H1 (cell line): ENCODE data around the gene PHLPP1. TPM values are rescaled to one million over a fixed set of nuclear protein-coding genes. Genes with fewer than 3 reads are reported as not detected.

ENCODE experiments used
- BRCA1 ChIP-seq: IDR thresholded peaks from 2 replicates; pipeline ENCODE4 v1.6.1; 2012; ENCODE audit warnings: low read depth, low read length, improper control_type of control experiment
- KDM5A ChIP-seq: fragments of 200-600 bp; IDR thresholded peaks from 2 replicates; pipeline ENCODE4 v1.7.1; 2012; ENCODE audit warnings: mild to moderate bottlenecking, low read length, inconsistent platforms, mixed read lengths
- POLR2A ChIP-seq, 2 experiments: IDR thresholded peaks; 1 replicate in 1 of 2; 2 replicates in 1 of 2; pipeline ENCODE4 v1.6.1; 2011; ENCODE audit warnings: low read depth in 2 of 2, low read length in 2 of 2, mild to moderate bottlenecking in 2 of 2; ENCODE audit errors: control extremely low read depth in 1 of 2
- ZNF274 ChIP-seq: IDR thresholded peaks from 2 replicates; pipeline ENCODE4 v1.7.0; 2012; ENCODE audit warnings: low read length, borderline replicate concordance; ENCODE audit errors: extremely low read depth
- polyA plus RNA-seq, 7 experiments: library from polyadenylated mRNA; depleted of rRNA in 3 of 7; stranded (reverse) in 5 of 7; unstranded in 2 of 7; fragments of >200 nt in 5 of 7; fragments of 200-250 nt in 2 of 7; gene quantifications; 1 replicate in 5 of 7; 2 replicates in 1 of 7; 4 replicates in 1 of 7; pipeline versions ENCODE4 v1.2.1 to v1.2.3, GENCODE V29; 2011 to 2013; ENCODE audit warnings: missing spikeins in 2 of 7, mixed read lengths in 2 of 7
- total RNA-seq: library from RNA; stranded (reverse); fragmentation: NEBNext Ultra II Directional; extraction: Animal tissue kit (Norgen Biotek cat#: 25700); gene quantifications from 2 replicates; pipeline ENCODE4 v1.2.1, GENCODE V29; 2021
- TF ChIP-seq, protein P1 (sequence below): IDR thresholded peaks from 2 replicates; pipeline ENCODE4 v1.6.1; 2012; ENCODE audit warnings: inconsistent platforms

The PHLPP1 gene
- total and polyA plus RNA-seq, 2 of the 8 experiments (the other 6 are each of a cell fraction or from before 2014, with no cell fraction given): 28.0 to 66.3 TPM

DNA sequence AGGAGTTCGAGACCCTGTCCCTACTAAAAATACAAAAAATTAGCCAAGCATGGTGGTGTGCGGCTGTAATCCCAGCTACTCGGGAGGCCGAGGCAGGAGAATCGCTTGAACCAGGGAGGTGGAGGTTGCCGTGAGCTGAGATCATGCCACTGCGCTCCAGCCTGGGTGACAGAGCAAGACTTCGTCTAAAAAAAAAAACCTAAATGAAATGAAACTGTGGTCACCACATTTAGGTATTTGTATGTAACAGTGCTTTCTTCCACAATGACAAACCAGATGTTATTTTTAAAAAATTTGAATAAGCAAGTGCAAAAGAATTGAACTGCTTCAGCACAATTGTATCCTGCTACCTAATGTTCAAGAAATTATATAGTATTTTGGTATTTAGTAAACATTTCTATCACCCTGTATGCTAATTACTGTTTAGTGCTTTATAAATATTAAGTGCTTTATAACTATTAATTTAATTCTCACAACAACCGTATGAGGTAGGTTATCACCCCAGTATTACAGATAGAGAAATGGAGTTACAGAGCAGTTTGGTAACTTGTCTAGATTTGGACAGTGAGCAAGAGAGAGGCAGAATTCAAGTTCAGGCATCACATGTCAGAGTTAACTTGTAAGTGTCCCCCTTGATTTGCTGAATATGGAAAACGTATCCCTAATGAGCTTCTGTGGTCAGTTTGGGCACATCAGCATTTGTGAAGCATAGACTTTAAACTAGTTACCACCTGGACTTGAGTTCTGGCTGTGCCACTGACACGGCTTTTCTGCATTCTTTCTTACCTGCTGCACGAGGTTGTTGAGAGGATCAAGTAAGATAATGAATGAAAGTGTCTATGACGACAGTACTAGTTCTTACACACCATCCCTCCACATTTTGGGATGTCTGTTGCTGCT, 14.4 kb downstream of the PHLPP1 start (continued):
- no peak for TF ChIP-seq POLR2A (IDR thresholded peaks at IDR 0.05; ENCODE audit: control extremely low read depth in 1 of 2, low read depth in 2 of 2, low read length in 2 of 2)
- no peak for TF ChIP-seq BRCA1
- no peak for TF ChIP-seq ZNF274
- TF ChIP-seq KDM5A: no peak
- TF ChIP-seq, protein P1, sequence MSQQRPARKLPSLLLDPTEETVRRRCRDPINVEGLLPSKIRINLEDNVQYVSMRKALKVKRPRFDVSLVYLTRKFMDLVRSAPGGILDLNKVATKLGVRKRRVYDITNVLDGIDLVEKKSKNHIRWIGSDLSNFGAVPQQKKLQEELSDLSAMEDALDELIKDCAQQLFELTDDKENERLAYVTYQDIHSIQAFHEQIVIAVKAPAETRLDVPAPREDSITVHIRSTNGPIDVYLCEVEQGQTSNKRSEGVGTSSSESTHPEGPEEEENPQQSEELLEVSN: no peak
